Gastroesophageal sphincter (tissue), 3 donors: ENCODE data around the gene DENND4C.

Experiments used
- CTCF ChIP-seq, 4 experiments: fragments of 200-600 bp in 2 of 4; fragments of 450-650 bp in 2 of 4; sonication (generic) in 1 of 4; IDR thresholded peaks; one replicate each; pipeline ENCODE4 v1.5.1; 2017 to 2019; ENCODE audit warnings: antibody characterized with exemption in 4 of 4, mild to moderate bottlenecking in 2 of 4, moderate library complexity in 2 of 4
- POLR2A ChIP-seq, 2 donors: fragments of 450-650 bp; IDR thresholded peaks; one replicate each; pipeline ENCODE4 v1.6.1; 2017; ENCODE audit warnings: antibody characterized with exemption in 2 of 2, mild to moderate bottlenecking in 2 of 2, moderate library complexity in 1 of 2

- TF ChIP-seq CTCF (IDR thresholded peaks at IDR 0.05) = no peak
- TF ChIP-seq POLR2A (IDR thresholded peaks at IDR 0.05) = no peak
These were observed 142.1 kb downstream of the DENND4C start for GRCh38 chr9:19372567-19372966.
